WTC11 (cell line): Measurements from ENCODE around the gene CLEC6A. TPM values are rescaled to one million over a fixed set of nuclear protein-coding genes. Genes with fewer than 3 reads are reported as not detected.

Source experiments
- ATAC-seq: fragments of 200-7000 bp; cut with Tn5 transposase; 2 replicates; pipeline ENCODE4 v1.10.0; 2021; ENCODE audit warnings: mild to moderate bottlenecking, moderate library complexity
- CTCF ChIA-PET: fragments of 300-600 bp; sonication (Branson Sonifier 250); formaldehyde crosslinking; loops from one replicate; lab custom pipeline; 2021; ENCODE audit warnings: antibody characterized with exemption; lab: Charles Lee
- POLR2A ChIA-PET: fragments of 350-600 bp; sonication (Branson Sonifier 250); formaldehyde crosslinking; loops from one replicate; lab custom pipeline; 2021; ENCODE audit warnings: antibody characterized with exemption; lab: Charles Lee
- DNase-seq: peaks from one replicate; pipeline ENCODE4 v3.0.0; 2021; ENCODE audit warnings: low spot score
- H3K27ac Mint-ChIP-seq: 2 replicates; pipeline ENCODE4 v1.8.0; 2021; ENCODE audit warnings: mixed read lengths
- H3K27me3 Mint-ChIP-seq: 2 replicates; pipeline ENCODE4 v1.8.0; 2021; ENCODE audit warnings: low read depth, mild to moderate bottlenecking, moderate library complexity, mixed read lengths
- H3K36me3 Mint-ChIP-seq: 2 replicates; pipeline ENCODE4 v1.8.0; 2021; ENCODE audit warnings: mixed read lengths
- H3K4me1 Mint-ChIP-seq: 2 replicates; pipeline ENCODE4 v1.8.0; 2022; ENCODE audit warnings: mixed read lengths
- H3K4me3 Mint-ChIP-seq: 2 replicates; pipeline ENCODE4 v1.8.0; 2021; ENCODE audit warnings: mild to moderate bottlenecking, moderate library complexity, mixed read lengths
- H3K9me3 Mint-ChIP-seq: 2 replicates; pipeline ENCODE4 v1.8.0; 2021; ENCODE audit warnings: mixed read lengths
- ARID4B ChIP-seq: sonication (generic); formaldehyde crosslinking; IDR thresholded peaks from 2 replicates; pipeline ENCODE4 v1.8.0; 2023; ENCODE audit warnings: missing genetic modification reagents, mild to moderate bottlenecking, borderline replicate concordance
- ATF3 ChIP-seq: sonication (generic); formaldehyde crosslinking; conservative IDR thresholded peaks from 2 replicates; pipeline ENCODE4 v1.8.1; 2022; ENCODE audit warnings: mild to moderate bottlenecking, missing genetic modification reagents
- E2F5 ChIP-seq: sonication (generic); formaldehyde crosslinking; IDR thresholded peaks from 2 replicates; pipeline ENCODE4 v1.8.1; 2022; ENCODE audit warnings: mild to moderate bottlenecking, moderate library complexity, missing genetic modification reagents
- EMX1 ChIP-seq: fragments of 250-450 bp; sonication (Bioruptor Pico); IDR thresholded peaks from 2 replicates; pipeline ENCODE4 v1.8.0; 2021; ENCODE audit warnings: mild to moderate bottlenecking
- ESRRA ChIP-seq: sonication (generic); formaldehyde crosslinking; IDR thresholded peaks from 2 replicates; pipeline ENCODE4 v1.8.1; 2022; ENCODE audit warnings: mild to moderate bottlenecking, missing genetic modification reagents, borderline replicate concordance
- FOXK1 ChIP-seq: sonication (generic); formaldehyde crosslinking; IDR thresholded peaks from 2 replicates; pipeline ENCODE4 v1.8.0; 2022; ENCODE audit warnings: mild to moderate bottlenecking, moderate library complexity, missing genetic modification reagents
- GABPB1 ChIP-seq: sonication (generic); formaldehyde crosslinking; IDR thresholded peaks from 2 replicates; pipeline ENCODE4 v1.8.1; 2023; ENCODE audit warnings: mild to moderate bottlenecking, missing genetic modification reagents
- HMGXB4 ChIP-seq: sonication (generic); formaldehyde crosslinking; IDR thresholded peaks from 2 replicates; pipeline ENCODE4 v1.8.1; 2023; ENCODE audit warnings: mild to moderate bottlenecking, moderate library complexity, missing genetic modification reagents
- JAZF1 ChIP-seq: fragments of 250-450 bp; sonication (Bioruptor Pico); IDR thresholded peaks from 2 replicates; pipeline ENCODE4 v1.9.0; 2021; ENCODE audit warnings: moderate library complexity, mild to moderate bottlenecking, inconsistent platforms
- JUN ChIP-seq: sonication (generic); formaldehyde crosslinking; IDR thresholded peaks from 2 replicates; pipeline ENCODE4 v1.8.0; 2023; ENCODE audit warnings: mild to moderate bottlenecking, missing genetic modification reagents
- SOX15 ChIP-seq: fragments of 250-450 bp; sonication (Bioruptor Pico); IDR thresholded peaks from 2 replicates; pipeline ENCODE4 v1.9.0; 2021; ENCODE audit warnings: mild to moderate bottlenecking
- TEAD4 ChIP-seq: sonication (generic); formaldehyde crosslinking; IDR thresholded peaks from 2 replicates; pipeline ENCODE4 v1.8.0; 2022; ENCODE audit warnings: mild to moderate bottlenecking, missing genetic modification reagents
- USF1 ChIP-seq: sonication (generic); formaldehyde crosslinking; IDR thresholded peaks from 2 replicates; pipeline ENCODE4 v1.8.0; 2022; ENCODE audit warnings: mild to moderate bottlenecking, missing genetic modification reagents
- USF2 ChIP-seq: sonication (generic); formaldehyde crosslinking; IDR thresholded peaks from 2 replicates; pipeline ENCODE4 v1.8.1; 2023; ENCODE audit warnings: mild to moderate bottlenecking, missing genetic modification reagents, moderate library complexity
- ZNF232 ChIP-seq: sonication (generic); formaldehyde crosslinking; IDR thresholded peaks from 2 replicates; pipeline ENCODE4 v1.8.0; 2022; ENCODE audit warnings: mild to moderate bottlenecking, missing genetic modification reagents
- ZNF416 ChIP-seq: fragments of 250-450 bp; sonication (Bioruptor Pico); IDR thresholded peaks from 2 replicates; pipeline ENCODE4 v1.9.0; 2021; ENCODE audit warnings: mild to moderate bottlenecking, inconsistent platforms
- ZNF423 ChIP-seq: fragments of 250-450 bp; sonication (Bioruptor Pico); IDR thresholded peaks from 2 replicates; pipeline ENCODE4 v2.1.2; 2022; ENCODE audit warnings: mild to moderate bottlenecking, moderate library complexity
- ZNF512 ChIP-seq: sonication (generic); formaldehyde crosslinking; IDR thresholded peaks from 2 replicates; pipeline ENCODE4 v1.8.1; 2022; ENCODE audit warnings: missing genetic modification reagents, borderline replicate concordance
- ZNF671 ChIP-seq: fragments of 250-450 bp; sonication (Bioruptor Pico); IDR thresholded peaks from 2 replicates; pipeline ENCODE4 v1.8.0; 2021; ENCODE audit warnings: mild to moderate bottlenecking
- total RNA-seq: library from RNA; stranded (reverse); gene quantifications from 3 replicates; pipeline ENCODE4 v1.2.3, GENCODE V29; 2021

Gene CLEC6A
- total RNA-seq, 1 experiment from 2014 or later, result 0.20 TPM

GRCh38 chr12:8466241-8466640, 10.5 kb downstream of the CLEC6A start:
- CTCF ChIA-PET, result no interaction called here
- H3K4me1 Mint-ChIP-seq, result peaks cover 13% of the 10 kb centered on the region

GRCh38 chr12:8471090-8471489, 15.3 kb downstream of the CLEC6A start:
- DNase-seq, result no peak
- CTCF ChIA-PET, result no interaction called here
- Mint-ChIP-seq H3K4me3 (no peak overlapping the region), H3K27me3 (no peaks in the 10 kb centered on the region), H3K36me3 (peaks cover 17% of the 10 kb centered on the region), H3K4me1 (peaks cover 24% of the 10 kb centered on the region), H3K9me3 (peaks cover 34% of the 10 kb centered on the region), H3K27ac (no peak overlapping the region)
- ATAC-seq, result no peak
- POLR2A ChIA-PET, result no interaction called here
- TF ChIP-seq JUN (no peak), ZNF671 (CRISPR knock-in tag) (no peak), E2F5 (no peak), ZNF423 (CRISPR knock-in tag) (no peak), EMX1 (no peak), JAZF1 (no peak)

More at GRCh38 chr12:8466241-8466640, 10.5 kb downstream of the CLEC6A start:
- Mint-ChIP-seq H3K4me3 (no peak overlapping the region), H3K27ac (no peak overlapping the region), H3K27me3 (no peaks in the 10 kb centered on the region), H3K9me3 (peaks cover 24% of the 10 kb centered on the region), H3K36me3 (peaks cover 17% of the 10 kb centered on the region)
- ATAC-seq, result no peak
- no peak for DNase-seq
- TF ChIP-seq ESRRA (CRISPR knock-in tag) (no peak), ZNF512 (CRISPR knock-in tag) (no peak), EMX1 (no peak), HMGXB4 (CRISPR knock-in tag) (no peak), TEAD4 (no peak), ATF3 (no peak), E2F5 (no peak), USF1 (CRISPR knock-in tag) (no peak), GABPB1 (no peak), FOXK1 (CRISPR knock-in tag) (no peak), SOX15 (no peak)
- POLR2A ChIA-PET, result no interaction called here

GRCh38 chr12:8475508-8476203, 19.9 kb downstream of the CLEC6A start:
- H3K36me3 Mint-ChIP-seq, result no peaks in the 10 kb centered on the region
- H3K27ac Mint-ChIP-seq, result peak overlapping the region; percentile 30; the same call in 1 of the 2 replicates
- H3K4me3 Mint-ChIP-seq, result no peak overlapping the region
- H3K27me3 Mint-ChIP-seq, result no peaks in the 10 kb centered on the region
- no peak for DNase-seq
- peaks cover 12% of the 10 kb centered on the region for H3K9me3 Mint-ChIP-seq
- peaks cover 39% of the 10 kb centered on the region for H3K4me1 Mint-ChIP-seq
- ATAC-seq, result peak; percentile 98
- ChIA-PET CTCF (interaction anchor here (1.4 kb wide), 1 partner anchor 21 kb away, joined by 4 read pairs; no protein-coding TSS in a partner anchor), POLR2A (no interaction called here)
- no peak for TF ChIP-seq ARID4B (CRISPR knock-in tag)
- no peak for TF ChIP-seq GABPB1
- TF ChIP-seq ZNF416 (CRISPR knock-in tag), result peak; percentile 95
- TF ChIP-seq ZNF232, result no peak
- TF ChIP-seq USF2 (CRISPR knock-in tag), result 0 out of 2 replicates have a peak, but pooled peaks have one; percentile 60
